HG02970 (cell line): ENCODE results near the gene PPM1E.
"Not testable (repeated sequence)": the region's sequence is repeated elsewhere in the genome, so short reads cannot be mapped to it uniquely, and the experiment has no call there.

Source experiments
- ATAC-seq: cut with Tn5 transposase; IDR thresholded peaks from one replicate; pipeline ENCODE4 v1.9.1; 2021; ENCODE audit warnings: mild to moderate bottlenecking, moderate library complexity, moderate number of reproducible peaks; ENCODE audit not compliant: unreplicated experiment, low FRiP score

The PPM1E gene

DNA sequence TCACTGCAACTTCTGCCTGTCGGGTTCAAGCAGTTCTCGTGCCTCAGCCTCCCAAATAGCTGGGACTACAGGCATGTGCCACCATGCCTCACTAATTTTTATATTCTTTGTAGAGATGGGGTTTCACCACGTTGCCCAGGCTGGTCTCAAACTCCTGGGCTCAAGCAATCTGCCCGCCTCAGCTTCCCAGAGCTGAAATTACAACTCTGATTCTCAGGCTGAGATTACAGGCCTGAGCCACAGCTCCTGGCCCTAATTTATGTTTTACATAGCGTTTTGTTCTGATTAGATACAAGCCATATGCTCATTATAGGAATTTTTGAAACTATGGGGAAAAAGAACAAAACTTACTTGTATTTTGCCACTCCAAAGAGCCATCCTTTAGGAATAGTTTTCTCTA lies 22.8 kb downstream of the PPM1E start:
- not testable (repeated sequence) for ATAC-seq

DNA sequence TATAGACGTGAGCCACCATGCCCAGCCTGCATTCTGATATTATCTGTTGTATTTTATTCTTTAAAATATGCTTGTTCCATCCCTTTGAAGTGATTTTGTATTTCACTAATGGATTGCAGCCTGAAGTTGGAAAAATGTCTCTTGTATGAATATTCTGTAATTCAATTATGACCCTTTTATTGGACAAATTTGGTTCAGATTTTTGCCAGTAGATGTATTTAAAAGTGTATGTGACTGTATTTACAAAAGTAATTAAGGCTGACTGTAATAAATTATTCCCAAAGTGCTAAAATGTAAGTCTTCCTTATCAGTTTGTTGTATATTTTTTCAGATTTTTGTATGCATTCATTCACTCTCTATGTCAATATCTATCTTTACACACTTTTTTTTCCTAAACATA lies 23.8 kb downstream of the PPM1E start:
- ATAC-seq = no peak

DNA sequence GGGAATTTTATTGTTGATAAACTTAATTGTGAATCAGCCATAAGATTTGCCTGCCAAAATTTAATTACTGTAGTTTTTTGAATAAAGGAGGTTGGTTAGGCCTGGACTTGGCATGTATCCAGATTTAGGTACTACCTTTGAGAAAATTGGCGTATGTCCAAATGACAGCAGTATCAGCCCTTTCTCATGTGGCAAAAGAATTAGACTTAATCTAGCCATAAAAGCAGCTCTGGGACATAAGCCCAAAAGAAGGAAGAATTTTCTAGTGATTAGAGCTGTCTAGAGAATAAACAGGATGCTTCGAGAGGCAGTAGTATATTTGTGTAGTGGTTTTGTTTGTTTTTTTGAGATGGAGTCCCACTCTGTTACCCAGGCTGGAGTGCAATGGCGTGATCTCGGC lies 27.7 kb downstream of the PPM1E start:
- ATAC-seq = no peak

DNA sequence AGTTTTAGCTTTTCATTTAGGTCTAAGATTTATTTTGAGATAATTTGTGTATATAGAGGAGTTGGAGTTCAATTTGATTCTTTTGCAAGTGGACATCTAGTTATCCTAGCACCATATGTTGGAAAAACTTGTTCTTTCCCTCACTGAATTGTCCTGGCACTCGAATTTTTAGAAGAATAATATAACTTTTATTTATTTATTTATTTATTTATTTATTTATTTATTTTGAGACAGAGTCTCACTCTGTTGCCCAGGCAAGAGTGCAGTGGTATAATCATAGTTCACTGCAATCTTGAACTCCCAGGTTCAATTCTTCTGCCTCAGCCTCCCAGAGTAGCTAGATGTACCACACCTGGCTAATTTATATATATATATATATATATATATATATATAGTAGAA lies 29.4 kb downstream of the PPM1E start:
- ATAC-seq = no peak

DNA sequence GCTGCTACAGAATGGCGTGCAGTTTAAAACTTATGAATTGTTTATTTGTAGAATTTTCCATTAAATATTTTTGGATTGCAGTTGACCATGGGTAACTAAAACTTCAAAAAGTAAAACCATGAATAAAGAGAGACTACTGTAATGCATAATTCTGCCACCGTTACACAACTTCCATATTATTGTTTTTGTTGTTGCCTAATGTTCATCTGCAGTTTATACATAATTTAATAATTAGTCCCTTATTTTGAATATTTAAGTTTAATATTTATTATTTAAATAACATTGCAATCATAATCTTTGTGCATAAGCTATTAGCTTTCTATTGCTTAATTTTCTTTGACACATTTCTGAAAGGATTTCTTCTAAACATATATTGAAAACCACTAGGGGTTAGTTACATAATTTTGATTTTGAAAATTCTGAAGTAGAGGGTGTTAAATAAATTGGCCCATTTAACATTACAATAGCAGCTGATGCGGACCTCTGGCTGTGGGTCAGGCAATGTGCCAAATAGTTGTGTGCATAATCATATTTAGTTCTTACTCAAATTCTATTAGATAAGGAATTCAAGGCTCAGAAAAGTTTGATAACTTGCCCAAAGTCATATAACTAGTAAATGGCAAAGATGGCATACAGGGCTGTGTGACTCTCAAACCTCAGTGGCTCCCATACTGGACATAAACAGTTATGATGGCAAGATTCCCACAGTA lies 31.1 kb downstream of the PPM1E start:
- ATAC-seq = no peak

DNA sequence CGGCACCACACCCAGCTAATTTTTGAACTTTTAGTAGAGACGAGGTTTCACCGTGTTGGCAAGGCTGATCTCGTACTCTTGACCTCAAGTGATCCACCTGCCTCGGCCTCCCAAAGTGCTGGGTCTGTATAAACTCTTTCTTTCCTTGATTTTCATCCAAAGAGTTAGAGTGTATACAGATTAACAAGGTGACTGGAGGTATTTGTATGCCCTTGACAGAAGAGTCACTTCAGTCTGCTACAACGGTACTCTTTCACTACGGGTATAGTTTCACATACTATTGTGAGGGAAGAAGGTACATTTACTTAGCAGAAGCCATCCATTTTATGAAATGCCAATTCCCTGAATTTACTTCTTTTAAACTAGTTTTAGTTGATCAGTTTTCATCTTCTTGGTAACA lies 32.5 kb downstream of the PPM1E start:
- ATAC-seq = no peak

DNA sequence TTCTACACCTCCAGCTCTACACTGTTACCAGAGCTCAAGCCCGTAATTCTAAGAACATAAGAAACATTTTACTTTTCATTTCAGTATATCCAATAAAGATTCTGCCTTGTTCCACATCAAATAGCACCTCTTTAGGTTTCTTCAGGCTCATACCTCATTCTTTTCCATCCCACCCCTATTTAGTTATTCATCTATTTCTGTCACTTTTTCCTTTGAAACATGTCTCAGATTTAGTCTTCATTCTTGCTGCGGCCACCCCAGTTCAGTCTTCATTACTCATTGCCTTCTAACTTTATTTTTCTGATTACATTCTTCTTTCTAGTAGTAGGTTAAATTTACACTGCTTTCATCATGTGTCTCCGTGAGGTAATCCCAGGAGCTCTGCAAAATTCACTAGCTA lies 33.5 kb downstream of the PPM1E start:
- no peak for ATAC-seq

DNA sequence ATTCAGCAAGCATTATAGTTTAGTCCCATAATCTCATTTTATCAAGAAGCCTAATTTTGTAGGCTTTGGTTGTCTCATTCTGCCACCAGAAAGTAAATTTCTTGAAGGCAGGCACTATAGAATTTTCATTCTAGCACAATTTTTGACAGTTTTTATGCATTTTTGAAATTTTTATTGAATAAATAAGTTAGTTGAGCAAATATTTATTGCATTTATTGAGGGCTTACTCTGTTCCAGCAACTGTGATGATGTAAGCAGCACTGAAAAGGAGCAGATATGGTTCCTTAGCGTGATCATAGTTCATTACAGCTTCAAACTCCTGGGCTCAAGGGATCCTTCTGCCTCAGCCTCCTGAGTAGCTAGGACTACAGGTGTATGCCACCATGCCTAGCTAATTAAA lies 34.2 kb downstream of the PPM1E start:
- no peak for ATAC-seq

DNA sequence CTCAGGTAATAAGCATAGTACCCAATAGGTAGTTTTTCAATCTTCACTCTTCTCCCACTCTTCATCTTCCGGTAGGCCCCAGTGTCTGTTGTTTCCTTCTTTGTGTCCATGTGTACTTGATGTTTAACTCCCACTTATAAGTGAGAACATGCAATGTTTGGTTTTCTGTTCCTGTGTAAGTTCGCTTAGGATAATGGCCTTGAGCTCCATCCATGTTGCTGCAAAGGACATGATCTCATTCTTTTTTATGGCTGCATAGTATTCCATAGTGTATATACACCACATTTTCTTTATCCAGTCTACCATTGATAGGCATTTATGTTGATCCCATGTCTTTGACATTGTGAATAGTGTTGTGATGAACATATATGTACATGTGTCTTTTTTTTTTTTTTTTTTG lies 38.9 kb downstream of the PPM1E start:
- not testable (repeated sequence) for ATAC-seq

DNA sequence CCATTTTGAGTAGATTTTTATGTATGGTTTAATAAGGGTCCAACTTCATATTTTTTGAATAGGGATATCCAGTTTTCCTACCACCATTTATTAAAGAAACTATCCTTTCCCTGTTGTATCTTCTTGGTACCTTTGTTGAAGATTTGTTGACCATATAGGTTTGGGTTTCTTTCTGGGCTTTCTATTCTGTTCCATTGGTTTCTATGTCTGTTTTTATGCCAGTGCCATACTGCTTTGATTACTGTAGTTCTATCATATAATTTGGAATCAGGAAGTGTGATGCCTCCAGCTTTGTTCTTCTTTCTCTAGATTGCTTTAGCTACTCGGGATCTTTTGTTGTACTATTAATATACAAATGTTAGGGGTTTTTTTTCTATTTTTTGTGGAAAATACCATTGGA lies 46.5 kb downstream of the PPM1E start:
- no peak for ATAC-seq

DNA sequence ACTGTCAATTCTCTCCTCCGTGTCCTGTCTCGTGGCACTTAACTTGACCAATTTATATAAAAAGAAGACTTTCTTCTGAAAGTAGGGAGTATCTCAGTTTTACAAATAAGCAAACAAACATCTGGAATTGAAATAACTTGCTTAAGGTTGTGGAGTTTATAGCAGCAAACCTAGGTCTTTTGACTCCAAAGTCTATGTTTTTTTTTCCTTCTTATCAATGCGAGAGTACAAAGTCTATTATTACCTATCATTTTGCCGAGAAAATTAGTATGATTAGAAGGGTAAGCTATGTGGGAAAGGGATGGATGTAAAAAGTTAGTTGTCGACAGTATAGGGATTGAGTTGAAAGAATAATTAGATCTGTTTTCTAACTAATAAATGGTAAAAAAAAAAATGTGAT lies 50.4 kb downstream of the PPM1E start:
- ATAC-seq = no peak

DNA sequence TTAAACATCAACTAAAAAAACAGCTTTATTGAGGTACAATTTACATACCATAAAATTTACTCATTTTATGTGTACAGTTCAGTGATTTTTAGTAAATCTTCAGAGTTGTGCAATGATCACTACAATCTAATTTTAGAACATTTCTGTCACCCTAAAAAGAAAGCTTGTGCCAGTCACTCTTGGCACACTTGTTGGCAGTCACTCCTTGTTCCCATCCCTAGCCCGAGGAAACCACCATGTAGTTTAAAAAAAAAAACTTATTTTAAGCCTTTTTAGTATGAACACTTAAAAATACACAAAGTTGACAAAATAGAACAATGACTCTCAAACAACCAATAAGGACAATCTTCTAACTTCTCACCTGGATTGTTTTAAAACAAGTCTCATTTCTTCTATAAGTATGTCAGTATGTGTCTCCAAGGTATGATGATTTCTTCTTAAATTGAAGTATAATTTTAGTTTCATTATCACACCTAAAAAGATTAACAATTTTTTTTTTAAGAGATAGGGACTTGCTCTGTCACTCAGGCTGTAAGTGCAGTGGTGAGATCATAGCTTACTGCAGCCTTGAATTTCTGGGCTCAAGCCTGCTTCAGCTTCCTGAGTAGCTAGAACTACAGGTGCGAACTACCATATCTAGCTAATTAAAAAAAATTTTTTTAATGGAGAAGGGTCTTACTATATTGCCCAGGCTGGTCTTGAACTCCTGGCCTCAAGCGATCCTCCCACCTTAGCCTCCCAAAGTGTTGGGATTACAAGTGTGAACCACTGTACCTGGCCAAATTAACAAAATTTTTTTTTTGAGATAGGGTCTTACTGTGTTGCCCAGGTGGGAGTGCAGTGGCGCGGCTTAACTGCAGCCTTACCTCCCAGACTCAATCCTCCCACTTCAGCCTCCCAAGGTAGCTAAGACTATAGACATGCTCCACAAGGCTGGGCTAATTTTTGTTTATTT lies 53.2 kb downstream of the PPM1E start:
- ATAC-seq = no peak

DNA sequence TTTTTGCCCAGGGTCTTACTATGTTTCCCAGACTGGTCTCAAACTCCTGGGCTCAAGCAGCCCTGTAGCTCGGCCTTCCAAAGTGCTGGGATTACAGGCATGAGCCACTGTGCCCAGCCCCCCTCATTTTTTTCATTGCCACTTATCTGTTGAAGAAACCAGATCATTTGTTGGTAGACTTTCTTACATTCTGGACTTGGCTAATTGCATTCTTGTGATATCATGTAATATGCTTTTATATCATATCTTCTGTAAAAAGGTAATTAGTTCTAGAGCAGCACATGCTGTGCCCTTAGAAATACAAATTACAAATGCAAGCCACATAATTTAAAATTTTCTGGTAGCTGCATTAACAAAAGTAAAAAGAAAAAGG lies 53.9 kb downstream of the PPM1E start:
- ATAC-seq = no peak

DNA sequence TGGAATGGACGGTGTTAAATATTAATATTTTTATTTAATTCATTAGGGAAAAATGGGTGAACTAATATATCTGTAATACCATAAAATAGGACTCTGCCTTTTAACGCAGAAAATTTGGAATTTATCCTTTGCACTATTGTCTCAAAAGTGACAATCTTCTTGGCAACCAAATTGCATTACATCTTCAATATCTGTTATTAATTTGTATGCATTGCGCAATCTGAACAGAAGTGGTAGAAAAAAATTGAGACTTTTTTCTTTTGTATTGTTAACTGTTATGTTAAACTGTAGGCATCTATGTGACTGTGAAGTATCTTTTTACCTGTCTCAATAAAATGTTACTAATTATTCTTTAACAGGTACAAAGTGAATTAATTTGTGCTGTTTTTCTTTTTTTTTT lies 55.6 kb downstream of the PPM1E start:
- no peak for ATAC-seq

DNA sequence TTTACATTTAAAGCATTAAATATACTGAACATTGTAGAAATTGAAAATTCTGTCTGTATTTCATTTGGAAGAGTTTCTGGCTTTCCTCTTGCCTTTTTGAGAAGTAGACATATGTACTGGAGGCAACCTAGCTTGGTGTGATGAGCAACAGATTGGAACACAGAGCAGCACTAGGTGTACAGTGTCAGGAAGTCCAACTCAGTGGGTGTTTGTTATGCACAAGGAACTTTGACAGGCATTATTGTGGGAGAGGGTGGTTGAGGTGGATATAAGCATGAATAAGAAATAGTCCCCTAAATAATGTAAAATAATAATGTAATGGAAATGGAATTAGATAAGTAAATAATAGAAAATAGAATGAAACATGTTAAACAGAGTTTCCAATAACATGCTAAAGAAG lies 58.1 kb downstream of the PPM1E start:
- ATAC-seq = no peak

DNA sequence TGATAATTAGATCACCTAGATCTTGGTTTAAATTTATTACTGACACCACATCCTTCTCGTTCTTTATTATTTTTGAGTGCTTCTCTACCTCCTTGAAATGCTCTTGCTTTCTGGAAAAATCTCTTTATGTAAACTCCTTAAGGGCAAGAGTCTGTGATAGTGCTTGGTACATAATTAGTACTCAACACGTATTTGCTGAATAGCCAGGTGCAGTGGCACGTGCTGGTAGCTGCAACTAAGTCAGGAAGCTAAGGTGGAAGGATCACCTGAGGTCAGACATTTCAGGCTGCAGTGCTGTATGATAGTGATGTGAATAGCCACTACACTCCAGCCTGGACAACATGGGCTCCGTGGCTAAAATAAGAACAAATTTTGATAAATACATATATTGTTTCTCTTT lies 63.0 kb downstream of the PPM1E start:
- ATAC-seq = no peak

DNA sequence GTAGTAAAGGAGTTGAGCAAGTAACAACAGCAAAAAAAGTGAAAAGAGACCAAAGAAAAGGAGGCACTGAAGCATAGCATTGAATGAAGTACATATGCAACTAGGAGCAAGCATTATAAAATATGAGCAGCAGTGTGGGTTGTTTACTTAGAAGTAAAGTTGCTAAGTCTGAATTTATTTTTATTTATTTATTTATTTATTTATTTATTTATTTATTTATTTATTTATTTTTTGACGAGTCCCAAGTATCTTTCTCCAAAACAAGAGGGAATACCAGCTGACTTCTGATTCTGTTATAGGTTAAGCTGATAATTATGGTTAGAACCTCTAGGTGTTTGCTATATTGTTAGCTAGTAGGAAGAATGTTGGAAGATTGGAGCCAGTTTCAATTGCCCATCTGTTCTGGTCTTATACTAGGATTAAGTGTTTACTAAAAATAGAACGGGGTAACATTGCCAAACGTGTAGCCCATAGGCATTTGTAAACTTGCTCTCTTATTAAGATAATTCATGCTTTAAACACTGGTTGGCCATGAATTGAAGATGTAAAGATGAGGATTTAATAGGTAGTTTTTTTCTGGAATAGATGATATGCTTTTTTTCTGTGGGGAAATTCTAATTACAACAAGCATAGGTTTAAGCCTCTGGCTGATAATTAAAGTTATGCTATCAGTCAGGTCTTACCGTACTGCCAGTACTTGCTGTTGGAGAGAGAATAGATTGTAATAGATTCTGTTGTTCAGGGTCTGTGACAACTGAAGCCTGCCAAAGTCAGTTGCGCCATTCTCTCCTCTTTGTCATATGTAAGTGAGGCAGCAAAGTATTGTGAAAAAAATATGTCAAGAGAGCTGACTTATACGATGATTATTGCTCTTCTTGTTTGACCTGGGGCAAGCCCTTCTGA lies 66.7 kb downstream of the PPM1E start:
- ATAC-seq = no peak

DNA sequence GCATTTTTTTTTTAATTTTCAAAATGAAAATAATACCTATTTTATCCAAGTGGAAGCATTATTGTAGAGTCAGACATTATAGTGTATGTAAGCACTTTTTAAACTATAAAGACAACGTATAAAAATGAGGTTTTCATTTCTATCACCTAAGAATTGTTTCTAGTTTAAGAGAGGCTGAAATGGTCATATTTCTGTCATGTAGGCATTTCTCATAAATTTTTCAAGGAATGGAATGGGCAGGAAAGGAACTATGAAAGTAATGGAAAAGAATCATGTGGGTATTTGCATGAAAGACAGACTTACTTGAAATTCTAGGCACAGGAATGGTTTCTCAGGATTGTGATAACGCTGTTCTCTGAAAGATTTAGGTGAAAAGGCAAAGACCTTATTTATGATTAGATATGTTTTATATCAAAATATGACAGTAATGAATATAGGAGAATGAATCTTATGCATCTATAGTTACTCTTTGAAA lies 67.4 kb downstream of the PPM1E start:
- ATAC-seq = no peak

DNA sequence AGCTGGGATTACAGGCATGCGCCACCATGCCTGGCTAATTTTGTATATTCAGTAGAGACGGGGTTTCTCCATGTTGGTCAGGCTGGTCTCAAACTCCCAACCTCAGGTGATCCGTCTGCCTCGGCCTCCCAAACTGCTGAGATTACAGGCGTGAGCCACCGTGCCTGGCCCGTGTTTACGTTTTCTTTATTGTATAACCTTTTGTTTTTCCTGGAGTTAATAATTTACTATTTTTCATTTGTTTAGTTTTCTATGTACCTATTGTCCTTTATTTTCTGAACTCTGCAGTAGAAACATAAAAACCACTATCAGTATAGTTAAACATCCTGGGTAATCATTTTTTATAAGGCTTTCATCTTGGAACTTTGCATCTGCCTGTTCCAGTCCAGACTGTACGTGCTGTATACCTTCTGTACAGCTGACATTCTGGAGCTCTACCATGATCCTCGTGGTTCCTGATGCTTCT lies 73.6 kb downstream of the PPM1E start:
- ATAC-seq = no peak

DNA sequence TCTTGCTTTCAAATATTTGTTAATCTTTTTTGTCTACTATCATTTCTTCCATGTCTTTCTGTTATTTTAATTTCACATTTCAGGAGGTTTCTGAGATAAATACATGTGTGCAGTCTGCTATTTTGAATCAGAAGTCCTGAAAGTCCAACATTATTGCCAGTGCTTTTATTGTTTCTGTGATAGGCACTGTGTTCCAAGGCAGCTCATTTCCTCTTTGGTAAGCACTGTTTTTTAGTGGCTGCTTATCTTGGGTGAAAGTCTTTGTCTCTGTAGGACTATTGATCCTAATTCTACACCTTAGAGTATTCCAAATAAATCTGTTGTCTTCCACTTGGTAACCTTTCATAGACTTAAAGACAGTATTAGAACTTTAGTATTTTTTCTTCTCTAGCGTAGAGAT lies 76.1 kb downstream of the PPM1E start:
- no peak for ATAC-seq

DNA sequence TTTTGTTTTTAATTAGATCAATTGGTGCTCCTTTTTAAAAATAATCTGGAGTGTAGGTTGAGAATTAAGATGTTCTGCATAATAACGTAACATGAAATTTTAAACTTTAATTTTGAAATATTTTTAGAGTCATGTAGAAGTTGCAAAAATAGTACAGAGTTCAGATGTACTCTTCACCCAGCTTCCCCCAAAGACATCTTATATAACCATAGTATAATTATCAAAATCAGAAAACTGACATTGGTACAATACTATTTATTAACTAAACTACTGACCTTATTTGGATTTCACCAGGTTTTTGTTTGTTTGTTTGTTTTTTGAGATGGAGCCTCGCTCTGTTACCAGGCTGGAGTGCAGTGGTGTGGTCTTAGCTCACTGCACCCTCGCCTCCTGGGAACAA lies 76.9 kb downstream of the PPM1E start:
- no peak for ATAC-seq
